OCI-LY7 (cell line): ENCODE data around the gene AMPH. TPM values are rescaled to one million over a fixed set of nuclear protein-coding genes. Genes with fewer than 3 reads are reported as not detected.

Source experiments
- BruUV-seq: library from RNA; stranded (reverse); fragments of 400-500 nt; replicated peaks from 2 replicates; lab custom pipeline; 2021; lab: Mats Ljungman, UMichigan
- CTCF ChIA-PET: fragments of 300-600 bp; sonication (Branson Sonifier 250); formaldehyde crosslinking; loops from one replicate; lab custom pipeline; 2022; ENCODE audit warnings: antibody characterized with exemption; ENCODE audit not compliant: unreplicated experiment; lab: Charles Lee
- POLR2A ChIA-PET: fragments of 300-600 bp; sonication (Branson Sonifier 250); formaldehyde crosslinking; loops from one replicate; lab custom pipeline; 2022; ENCODE audit warnings: antibody characterized with exemption; lab: Charles Lee
- DNase-seq: peaks from one replicate; pipeline ENCODE4 v3.0.0-alpha.2; 2015; ENCODE audit warnings: low spot score
- H2AFZ ChIP-seq: fragments of 200-600 bp; sonication (generic), shearing (Covaris generic); 2 replicates; pipeline ENCODE4 v1.6.1; 2014; ENCODE audit warnings: mild to moderate bottlenecking, antibody characterized with exemption, low read length, moderate library complexity
- H3K27ac ChIP-seq: fragments of 200-600 bp; sonication (generic); 2 replicates; pipeline ENCODE4 v1.5.1; 2014; ENCODE audit warnings: mixed run types, low read depth, mild to moderate bottlenecking, moderate library complexity, low read length, inconsistent platforms; ENCODE audit not compliant: poor library complexity, severe bottlenecking
- H3K36me3 ChIP-seq: fragments of 200-600 bp; sonication (generic); 2 replicates; pipeline ENCODE4 v1.6.1; 2014; ENCODE audit warnings: mild to moderate bottlenecking, antibody characterized with exemption, low read length, moderate library complexity, mixed read lengths; ENCODE audit not compliant: insufficient read depth
- H3K4me1 ChIP-seq: fragments of 200-600 bp; sonication (generic); 2 replicates; pipeline ENCODE4 v1.5.1; 2014; ENCODE audit warnings: mild to moderate bottlenecking, low read length; ENCODE audit not compliant: insufficient read depth, poor library complexity, severe bottlenecking
- H3K4me2 ChIP-seq: fragments of 200-600 bp; sonication (generic); 2 replicates; pipeline ENCODE4 v1.6.1; 2014; ENCODE audit warnings: mild to moderate bottlenecking, low read length
- H3K4me3 ChIP-seq: fragments of 200-600 bp; sonication (generic); 2 replicates; pipeline ENCODE4 v1.5.1; 2014; ENCODE audit warnings: mild to moderate bottlenecking, low read depth, low read length; ENCODE audit not compliant: poor library complexity, severe bottlenecking
- H3K79me2 ChIP-seq: fragments of 200-600 bp; sonication (generic); 2 replicates; pipeline ENCODE4 v1.6.1; 2016; ENCODE audit warnings: low read depth, mild to moderate bottlenecking, low read length, moderate library complexity, mixed read lengths; ENCODE audit not compliant: insufficient read depth
- H3K9me2 ChIP-seq: fragments of 200-600 bp; sonication (generic); 2 replicates; pipeline ENCODE4 v1.6.1; 2016; ENCODE audit warnings: mild to moderate bottlenecking, low read length, mixed read lengths; ENCODE audit not compliant: insufficient read depth
- H3K9me3 ChIP-seq: fragments of 200-600 bp; sonication (generic); 2 replicates; pipeline ENCODE4 v1.6.1; 2014; ENCODE audit warnings: mild to moderate bottlenecking, mixed run types, low read length, mixed read lengths
- H4K20me1 ChIP-seq: fragments of 200-600 bp; sonication (generic); 2 replicates; pipeline ENCODE4 v1.6.1; 2014; ENCODE audit warnings: mild to moderate bottlenecking, antibody characterized with exemption, low read length, moderate library complexity, mixed read lengths; ENCODE audit not compliant: insufficient read depth
- CTCF ChIP-seq: fragments of 200-600 bp; sonication (generic); conservative IDR thresholded peaks from 2 replicates; pipeline ENCODE4 v1.5.1; 2014; ENCODE audit warnings: mild to moderate bottlenecking, antibody characterized with exemption, low read length, moderate library complexity, mixed read lengths
- EZH2phosphoT487 ChIP-seq: fragments of 200-600 bp; sonication (generic); IDR thresholded peaks from 2 replicates; pipeline ENCODE4 v1.6.1; 2018; ENCODE audit warnings: low read depth, borderline replicate concordance, mild to moderate bottlenecking, mixed run types, antibody characterized with exemption, low read length, moderate library complexity, mixed read lengths
- intact Hi-C: fragments of 100-400 bp; cut with micrococcal nuclease; formaldehyde crosslinking; loops from one replicate; pipeline ENCODE4 v1.10.0; 2022; ENCODE audit not compliant: unreplicated experiment
- total RNA-seq, 2 experiments: library from RNA; depleted of rRNA in 1 of 2; stranded (reverse); fragments of >200 nt in 1 of 2; shearing (Covaris generic) in 1 of 2; gene quantifications; 2 replicates each; pipeline ENCODE4 v1.2.3, GENCODE V29; 2014 to 2022

Gene AMPH
- total RNA-seq, 2 experiments from 2014 or later: not detected

- Histone ChIP-seq H3K4me2 (no peak overlapping the region), H3K4me3 (no peak overlapping the region), H3K9me3 (no peaks in the 10 kb centered on the region), H4K20me1 (no peaks in the 10 kb centered on the region), H3K36me3 (no peaks in the 10 kb centered on the region), H3K4me1 (no peaks in the 10 kb centered on the region), H3K27ac (no peak overlapping the region), H2AFZ (no peak overlapping the region), H3K9me2 (no peaks in the 10 kb centered on the region), H3K79me2 (no peaks in the 10 kb centered on the region)
- ChIA-PET CTCF (no interaction called here), POLR2A (no interaction called here)
- no peak for DNase-seq
- TF ChIP-seq CTCF (no peak), EZH2phosphoT487 (no peak)
- no TSS peak for BruUV-seq
- intact Hi-C loops: no loop called here
Observed at GRCh38 chr7:38677981-38678697, 47.0 kb upstream of the AMPH start.

- H3K27ac ChIP-seq: no peak overlapping the region
- H2AFZ ChIP-seq: no peak overlapping the region
- H3K79me2 ChIP-seq: no peaks in the 10 kb centered on the region
- POLR2A ChIA-PET: no interaction called here
- no peak overlapping the region for H3K4me3 ChIP-seq
- no peak for TF ChIP-seq CTCF
- no peak for TF ChIP-seq EZH2phosphoT487
- no peaks in the 10 kb centered on the region for H3K36me3 ChIP-seq
- BruUV-seq: no TSS peak
- intact Hi-C loops: no loop called here
- H3K4me1 ChIP-seq: no peaks in the 10 kb centered on the region
- H3K9me3 ChIP-seq: no peaks in the 10 kb centered on the region
- CTCF ChIA-PET: no interaction called here
- no peaks in the 10 kb centered on the region for H3K9me2 ChIP-seq
- H4K20me1 ChIP-seq: no peaks in the 10 kb centered on the region
- no peak overlapping the region for H3K4me2 ChIP-seq
- no peak for DNase-seq
Observed at GRCh38 chr7:38675494-38676106, 44.4 kb upstream of the AMPH start.

GRCh38 chr7:38674513-38674912, 43.3 kb upstream of the AMPH start:
- no TSS peak for BruUV-seq
- no peak overlapping the region for H3K4me3 ChIP-seq
- no peaks in the 10 kb centered on the region for H3K4me1 ChIP-seq
- H3K36me3 ChIP-seq: no peaks in the 10 kb centered on the region
- intact Hi-C loops: no loop called here
- H3K27ac ChIP-seq: no peak overlapping the region
- H2AFZ ChIP-seq: no peak overlapping the region
- H3K9me2 ChIP-seq: no peaks in the 10 kb centered on the region
- no peak overlapping the region for H3K4me2 ChIP-seq
- H4K20me1 ChIP-seq: no peaks in the 10 kb centered on the region
- DNase-seq: no peak
- H3K9me3 ChIP-seq: no peaks in the 10 kb centered on the region
- ChIA-PET POLR2A (no interaction called here), CTCF (no interaction called here)
- no peak for TF ChIP-seq EZH2phosphoT487
- no peak for TF ChIP-seq CTCF
- H3K79me2 ChIP-seq: no peaks in the 10 kb centered on the region
